ENCODE results near the gene WDFY1.

- TF ChIP-seq CTCF (conservative IDR thresholded peaks at IDR 0.05) (no peak), ZFX (IDR thresholded peaks at IDR 0.05) (no peak)
Measured at GRCh38 chr2:223873672-223874071, 71.5 kb downstream of the WDFY1 start.

Measured in C4-2B (cell line).